Hematopoietic multipotent progenitor cell treated with erythropoietin and hydrocortisone succinate and interleukin-3 and kit ligand, for 17 days (in vitro differentiated cells): Measurements from ENCODE around the gene KDM4C.
"Not testable (repeated sequence)": the region's sequence is repeated elsewhere in the genome, so short reads cannot be mapped to it uniquely, and the experiment has no call there.

Experiments used
- DNase-seq: peaks from one replicate; pipeline ENCODE4 v3.0.0-alpha.2; 2015; ENCODE audit warnings: low spot score

Gene KDM4C

DNA sequence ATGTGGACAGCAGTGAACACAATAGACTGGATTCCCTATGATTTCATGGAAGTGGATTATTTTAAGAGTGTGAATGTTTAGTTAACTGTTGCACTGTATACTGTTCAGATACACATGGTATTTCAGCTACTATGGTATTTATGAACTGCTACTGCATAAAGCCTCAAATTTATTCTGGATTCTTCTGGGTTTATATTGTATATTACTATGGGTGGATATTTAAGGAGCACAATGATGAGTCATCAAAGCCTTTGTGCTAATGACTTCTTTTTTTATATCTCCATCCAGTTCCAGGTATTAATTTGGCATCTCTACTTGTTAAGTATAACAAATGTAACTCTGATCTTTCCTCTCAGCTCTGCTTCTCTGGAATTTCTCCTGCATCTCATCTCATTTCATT lies 6.8 kb downstream of the KDM4C start:
- DNase-seq: no peak

DNA sequence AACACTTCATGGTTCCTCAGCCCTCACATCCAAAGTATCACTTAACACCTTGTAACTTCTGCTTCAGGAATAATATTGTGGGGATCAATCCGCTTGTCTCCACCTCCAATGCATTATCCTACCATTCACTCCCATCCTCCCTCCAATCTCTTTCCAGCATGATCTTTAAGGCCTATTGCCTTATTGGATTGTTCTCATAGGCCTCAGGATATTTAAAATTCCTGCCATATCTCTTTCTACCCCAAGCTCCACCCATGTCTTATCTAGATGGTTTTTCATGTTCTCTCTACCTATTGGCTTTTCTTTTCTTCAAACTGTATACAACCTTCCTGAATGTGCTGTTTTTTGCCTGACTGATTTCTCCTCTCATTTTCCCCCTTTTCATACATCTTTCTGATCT lies 7.2 kb downstream of the KDM4C start:
- no peak for DNase-seq

DNA sequence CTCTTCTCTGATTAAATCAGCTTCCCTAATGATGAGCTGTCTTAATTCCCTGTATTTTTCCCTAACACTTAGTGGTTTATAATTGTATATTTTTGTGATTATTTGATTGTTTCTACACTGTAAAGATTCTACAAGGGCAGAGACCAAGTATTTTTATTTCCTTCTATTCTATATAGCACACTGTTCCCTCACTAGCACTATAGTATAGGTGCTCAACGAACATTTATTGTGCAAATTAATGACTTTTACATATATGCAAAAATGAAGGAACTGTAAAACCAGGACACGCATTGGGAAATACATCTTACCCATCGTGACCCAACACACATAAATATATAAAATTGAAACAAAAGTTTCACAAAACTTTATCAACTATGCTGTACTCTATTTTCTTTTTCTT lies 7.6 kb downstream of the KDM4C start:
- no peak for DNase-seq

DNA sequence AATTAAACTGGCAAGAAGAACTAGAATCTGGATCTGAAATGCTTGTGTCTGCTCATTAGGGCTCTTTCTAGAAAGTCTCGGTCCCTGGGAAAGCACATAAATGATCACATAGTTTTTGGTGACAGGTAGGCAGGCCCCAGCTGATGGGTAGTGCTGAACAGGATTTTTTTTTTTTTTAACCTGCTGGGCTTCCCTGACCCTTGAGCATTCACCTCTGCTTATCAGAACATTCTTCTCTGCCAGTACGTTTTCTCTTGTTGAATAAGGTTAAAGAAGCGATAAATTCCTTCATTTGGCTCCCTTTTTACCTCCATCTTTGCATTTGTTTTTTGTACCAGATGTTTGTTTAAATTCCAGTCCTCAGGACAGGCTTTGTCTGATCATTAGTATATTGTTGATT lies 8.8 kb downstream of the KDM4C start:
- no peak for DNase-seq

DNA sequence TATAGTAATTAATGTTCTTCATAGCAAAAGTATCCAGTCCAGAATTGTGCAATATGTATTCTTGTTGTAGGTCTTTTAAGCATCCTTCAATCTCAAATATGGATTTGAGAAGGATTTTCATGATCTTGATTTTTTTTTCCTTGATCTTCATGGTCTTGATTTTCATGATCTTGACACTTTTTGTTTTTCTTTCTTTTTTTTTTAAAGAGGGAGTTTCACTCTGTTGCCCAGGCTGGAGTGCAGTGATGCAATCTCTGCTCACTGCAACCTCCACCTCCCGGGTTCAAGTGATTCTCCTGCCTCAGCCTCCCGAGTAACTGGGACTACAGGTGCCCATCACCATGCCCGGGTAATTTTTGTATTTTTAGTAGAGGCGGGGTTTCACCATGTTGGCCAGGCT lies 10.8 kb downstream of the KDM4C start:
- not testable (repeated sequence) for DNase-seq

DNA sequence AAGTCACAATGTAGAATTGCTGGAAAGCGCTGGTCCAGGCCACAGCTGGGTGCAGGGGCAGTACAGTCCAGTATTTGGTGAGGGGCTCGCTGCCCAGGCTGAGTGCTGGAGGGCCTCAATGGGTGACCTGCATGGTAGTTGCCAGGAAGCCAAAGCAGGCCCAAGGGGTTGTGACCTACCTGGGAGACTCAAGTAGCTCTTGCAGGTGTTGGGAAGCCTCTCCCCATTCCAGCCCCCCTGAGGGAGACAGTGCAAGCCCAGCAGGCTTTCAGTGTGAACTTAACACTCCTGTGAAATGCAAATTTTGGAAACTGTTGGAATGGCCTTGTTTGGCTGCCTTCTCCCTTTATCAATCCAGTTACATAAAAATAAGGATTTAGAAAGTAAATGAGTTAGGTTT lies 13.9 kb downstream of the KDM4C start:
- no peak for DNase-seq

DNA sequence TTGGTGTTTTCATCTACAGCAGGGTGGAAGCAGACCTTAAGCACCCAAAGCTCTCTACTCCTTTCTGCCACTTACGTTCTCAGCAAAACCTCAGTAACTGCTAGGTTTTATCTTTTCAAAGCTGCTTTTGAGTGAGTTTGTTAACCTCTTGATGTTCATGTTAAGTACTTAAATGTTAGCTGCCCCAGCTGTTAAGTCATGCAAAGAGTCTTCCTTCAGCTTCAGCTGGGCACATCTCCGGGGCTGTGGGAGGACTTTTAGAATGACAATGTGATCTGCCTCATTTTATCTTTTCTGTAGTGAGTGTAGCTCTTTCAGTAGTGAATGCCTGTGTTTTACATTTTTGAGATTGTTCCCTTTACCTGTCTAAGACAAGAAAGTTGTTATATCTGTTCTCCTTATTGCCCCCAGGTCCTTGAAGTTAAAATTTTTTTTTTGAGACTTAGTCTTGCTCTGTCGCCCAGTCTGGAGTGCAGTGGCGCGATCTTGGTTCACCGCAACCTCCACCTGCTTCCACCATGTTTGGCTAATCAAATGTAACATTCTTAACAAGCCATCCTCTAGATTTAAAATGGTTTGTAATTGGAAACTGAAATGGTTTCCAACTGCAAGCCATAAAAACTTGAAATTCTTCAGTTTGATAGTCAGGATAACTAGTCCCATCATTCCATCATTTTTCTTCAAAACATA lies 19.6 kb downstream of the KDM4C start:
- peak; percentile 11 for DNase-seq

DNA sequence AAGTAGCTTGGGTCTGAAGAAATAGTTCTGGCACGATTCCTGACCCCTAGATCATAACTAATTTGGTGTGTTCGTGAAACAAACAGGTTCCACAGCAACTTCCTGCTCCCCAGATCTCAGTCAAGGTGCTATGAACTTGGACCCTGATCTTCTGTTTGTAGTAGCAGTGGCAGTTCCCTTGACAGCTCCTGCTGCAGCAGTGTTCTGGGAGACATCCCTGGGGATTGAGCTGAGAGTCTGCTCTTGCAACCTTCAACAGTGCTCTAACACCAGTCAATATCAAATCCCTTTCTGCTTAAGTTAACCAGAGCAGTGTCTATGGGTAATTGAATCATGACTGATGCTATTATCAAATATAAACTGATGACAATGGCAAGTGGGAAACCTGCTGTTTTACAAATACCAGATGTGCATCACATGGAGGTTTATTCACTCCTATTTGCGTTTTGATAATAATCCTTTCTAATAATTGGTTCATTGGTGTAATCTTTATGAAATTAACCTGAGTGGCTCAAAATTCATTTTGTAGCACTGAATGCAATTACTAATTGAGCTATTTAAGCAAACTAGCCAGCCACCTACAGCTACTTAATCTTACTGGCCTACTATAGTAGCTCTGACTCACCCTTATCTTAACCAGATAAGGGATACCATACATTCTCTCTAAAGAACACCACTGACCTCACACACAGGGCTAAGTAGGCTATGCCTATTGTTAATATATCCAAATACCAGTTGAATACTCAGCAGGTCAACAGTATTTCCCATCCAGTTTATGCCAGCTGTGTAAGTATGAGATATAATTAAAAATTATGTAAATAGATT lies 21.9 kb downstream of the KDM4C start:
- no peak for DNase-seq

DNA sequence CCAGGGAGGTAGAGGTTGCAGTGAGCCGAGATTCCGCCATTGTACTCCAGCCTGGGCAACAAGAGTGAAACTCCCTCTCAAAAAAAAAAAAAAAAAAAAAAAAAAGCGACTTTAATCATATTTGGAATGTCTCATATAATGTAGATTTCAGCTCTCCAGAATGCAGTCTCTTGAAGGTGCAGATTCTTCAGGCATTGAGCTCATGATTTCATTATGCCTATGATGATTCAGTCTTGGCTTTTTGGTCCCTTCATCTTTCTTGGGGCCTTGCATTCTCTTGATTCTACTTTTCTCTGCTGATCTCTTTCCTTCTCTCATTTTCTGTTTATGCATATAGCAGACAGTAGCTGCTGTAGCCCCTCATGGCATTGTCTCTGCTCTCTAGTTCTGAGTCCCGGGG lies 22.9 kb downstream of the KDM4C start:
- no peak for DNase-seq

DNA sequence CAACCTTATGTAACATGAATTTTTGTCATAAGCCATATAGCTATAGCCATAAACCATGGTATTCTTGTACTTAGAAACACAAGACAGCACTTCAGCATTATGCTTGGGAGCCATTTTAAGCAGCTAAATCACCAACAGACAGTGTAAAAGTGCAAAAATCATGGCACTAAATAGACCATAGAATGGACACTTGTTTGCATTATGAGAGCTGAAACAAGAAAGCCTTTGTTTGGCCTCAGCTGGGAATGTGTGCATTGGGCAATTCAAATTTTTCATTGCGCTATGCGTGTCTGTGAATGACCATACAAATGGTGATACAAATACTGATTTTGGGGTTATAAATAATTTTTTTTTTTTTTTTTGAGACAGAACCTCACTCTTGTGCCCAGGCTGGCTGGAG lies 23.7 kb downstream of the KDM4C start:
- DNase-seq: no peak

DNA sequence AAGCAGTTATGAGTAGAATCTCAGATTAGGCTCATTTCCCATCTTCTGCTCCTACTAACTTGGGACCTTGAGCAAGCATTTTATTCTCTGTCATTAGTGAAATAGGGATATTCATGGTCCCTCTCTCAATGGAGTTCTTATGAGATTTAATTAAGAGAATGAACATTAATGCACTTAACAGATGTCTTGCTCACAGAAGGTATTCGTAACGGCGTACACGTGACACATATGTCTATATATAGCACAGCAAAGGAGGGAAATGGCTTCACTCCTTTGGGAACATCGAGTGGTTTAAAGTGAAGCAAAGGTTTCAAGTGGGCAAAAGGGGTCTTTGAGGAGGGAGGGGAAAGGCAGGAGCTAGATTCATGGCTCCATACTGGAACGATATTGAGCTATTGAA lies 24.6 kb downstream of the KDM4C start:
- no peak for DNase-seq

DNA sequence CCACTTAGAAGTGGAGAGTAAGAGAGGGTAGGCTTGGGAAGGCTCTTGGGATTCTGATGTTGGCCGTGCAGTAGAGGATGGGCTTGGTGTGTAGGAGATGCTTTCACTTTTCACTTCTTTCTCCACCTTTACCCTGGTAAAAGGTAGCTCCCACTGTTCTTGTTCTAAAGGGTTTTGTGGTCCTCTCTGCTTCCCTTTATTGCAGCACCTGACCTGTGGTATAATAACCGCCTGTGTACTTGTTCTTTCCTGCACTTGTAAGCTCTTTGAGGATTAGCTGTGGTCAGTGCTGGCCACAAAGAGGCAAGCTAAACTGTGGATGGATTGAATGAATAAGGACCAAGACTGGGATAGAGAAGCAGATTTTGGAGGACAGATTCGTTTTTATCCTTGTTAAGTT lies 25.2 kb downstream of the KDM4C start:
- DNase-seq: no peak

DNA sequence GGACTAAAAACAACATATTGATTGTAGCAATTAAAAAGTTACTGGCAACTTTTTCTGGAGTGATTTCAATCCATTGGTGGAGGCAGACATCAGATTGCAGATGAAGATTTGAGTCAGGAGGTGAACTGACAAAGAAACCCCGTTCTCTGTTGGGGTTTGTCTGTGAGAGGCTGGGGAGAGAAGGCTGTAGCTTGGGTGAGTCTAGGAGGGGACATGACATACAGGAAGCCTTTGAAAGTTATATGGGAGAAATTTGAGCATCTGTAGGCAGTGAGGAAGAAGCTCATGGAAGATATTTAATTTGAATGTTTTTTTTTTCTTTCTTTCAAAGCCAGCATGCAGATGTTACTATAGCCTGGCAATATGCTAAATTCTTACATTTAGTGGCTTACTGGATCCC lies 26.0 kb downstream of the KDM4C start:
- DNase-seq: no peak

DNA sequence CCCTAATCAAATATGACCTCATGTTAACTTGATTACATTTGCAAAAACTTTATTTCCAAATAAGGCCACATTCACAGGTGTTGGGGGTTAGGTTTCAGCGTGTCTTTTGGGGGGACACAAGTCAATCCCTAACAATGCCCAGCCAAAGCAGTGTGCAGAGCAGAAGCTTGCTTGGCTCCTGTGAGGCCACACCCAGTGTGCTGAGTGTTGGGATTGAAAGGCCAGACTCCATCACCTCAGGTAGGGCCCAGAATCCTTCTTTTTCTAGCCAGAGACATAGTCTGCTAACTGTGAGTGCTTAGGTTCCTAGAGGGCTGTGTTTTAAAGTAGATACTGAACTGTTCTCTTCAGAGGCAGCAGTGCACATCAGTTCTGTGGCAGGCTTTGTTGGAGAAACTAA lies 27.9 kb downstream of the KDM4C start:
- no peak for DNase-seq

DNA sequence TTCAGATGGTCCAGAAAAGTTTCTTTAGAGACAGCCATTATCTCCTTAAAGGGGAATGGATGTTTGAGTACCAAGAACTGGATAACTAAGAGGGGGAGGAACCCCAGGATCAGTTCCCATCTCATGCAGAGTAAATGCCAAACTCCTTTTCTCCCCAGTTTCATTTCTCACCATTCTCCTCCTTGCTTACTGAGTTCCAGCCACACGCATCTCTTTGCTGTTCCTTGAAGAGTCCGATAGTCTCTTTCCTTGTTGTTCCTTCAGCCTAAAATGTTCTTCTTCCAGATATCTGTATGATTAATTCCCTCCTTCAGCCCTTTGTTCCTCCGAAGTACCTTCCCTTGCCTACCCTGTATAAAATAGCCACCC lies 30.0 kb downstream of the KDM4C start:
- DNase-seq: no peak

DNA sequence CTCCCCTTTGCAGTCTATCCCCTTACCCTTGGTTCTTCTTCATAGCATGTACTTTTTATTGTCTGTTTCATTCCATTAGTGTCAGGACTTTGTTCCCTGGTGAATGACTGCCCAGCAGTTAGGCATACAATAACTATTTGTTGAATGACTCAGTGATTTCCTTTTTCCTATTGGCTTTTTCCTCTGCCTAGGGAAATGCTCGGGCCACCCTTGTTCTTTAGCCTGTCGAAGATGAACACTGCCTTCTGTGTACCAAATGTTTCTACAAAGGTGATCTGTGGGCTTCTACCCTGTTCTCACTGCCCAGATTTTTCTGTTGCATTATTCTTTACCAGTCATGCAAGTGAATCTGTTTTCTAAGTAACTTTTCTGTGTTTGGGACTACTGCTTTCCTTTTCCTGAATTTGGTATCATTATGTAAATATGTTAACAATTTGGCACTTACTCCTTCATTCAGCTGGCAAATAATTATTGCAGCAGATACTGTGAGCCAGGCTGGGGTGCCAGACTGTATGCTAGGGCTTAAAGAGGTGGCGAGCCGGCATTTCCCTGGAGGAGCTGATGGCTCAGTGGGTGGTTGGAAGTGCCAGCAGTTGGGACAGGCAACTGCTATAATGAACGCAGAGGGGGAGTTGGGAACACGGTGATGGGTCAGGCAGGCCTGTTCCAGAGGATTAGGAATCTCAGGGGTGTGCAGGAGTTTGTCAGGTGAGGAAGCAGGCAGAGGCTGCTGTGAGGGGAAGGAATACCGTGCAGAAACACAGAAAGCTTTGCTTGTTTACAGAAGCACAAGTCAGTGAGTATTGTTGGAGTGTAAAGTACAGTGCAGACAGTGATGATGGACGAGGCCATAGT lies 30.6 kb downstream of the KDM4C start:
- DNase-seq: no peak

DNA sequence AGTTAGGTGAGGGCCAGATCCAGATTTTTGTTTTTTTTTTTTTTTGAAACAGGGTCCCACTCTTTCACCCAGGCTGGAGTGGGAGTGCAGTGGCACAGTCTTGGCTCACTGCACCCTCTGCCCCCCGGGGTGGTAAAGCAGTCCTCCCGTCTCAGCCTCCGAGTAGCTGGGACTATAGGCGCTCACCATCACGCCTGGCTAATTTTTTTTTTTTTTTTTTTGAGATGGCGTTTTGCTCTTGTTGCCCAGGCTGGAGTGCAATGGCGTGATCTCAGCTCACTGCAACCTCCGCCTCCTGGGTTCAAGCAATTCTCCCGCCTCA lies 31.2 kb downstream of the KDM4C start:
- not testable (repeated sequence) for DNase-seq

DNA sequence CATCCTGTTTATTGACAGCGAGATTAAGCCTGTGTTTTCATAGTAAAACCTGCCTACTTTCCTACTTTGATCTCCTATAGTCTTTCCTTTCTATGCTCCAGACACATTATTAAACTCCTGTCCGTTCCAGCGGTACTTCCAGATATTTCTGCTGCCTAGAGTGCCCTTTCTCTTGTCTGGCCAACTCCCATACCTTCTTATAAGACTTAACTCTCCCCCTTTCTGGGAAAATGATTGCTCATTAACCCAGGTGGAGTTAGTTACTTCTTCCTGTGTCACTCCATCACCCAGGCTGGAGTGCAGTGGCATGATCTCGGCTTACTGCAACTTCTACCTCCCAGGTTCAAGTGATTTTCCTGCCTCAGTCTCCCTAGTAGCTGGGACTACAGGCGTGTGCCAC lies 33.1 kb downstream of the KDM4C start:
- no peak for DNase-seq

DNA sequence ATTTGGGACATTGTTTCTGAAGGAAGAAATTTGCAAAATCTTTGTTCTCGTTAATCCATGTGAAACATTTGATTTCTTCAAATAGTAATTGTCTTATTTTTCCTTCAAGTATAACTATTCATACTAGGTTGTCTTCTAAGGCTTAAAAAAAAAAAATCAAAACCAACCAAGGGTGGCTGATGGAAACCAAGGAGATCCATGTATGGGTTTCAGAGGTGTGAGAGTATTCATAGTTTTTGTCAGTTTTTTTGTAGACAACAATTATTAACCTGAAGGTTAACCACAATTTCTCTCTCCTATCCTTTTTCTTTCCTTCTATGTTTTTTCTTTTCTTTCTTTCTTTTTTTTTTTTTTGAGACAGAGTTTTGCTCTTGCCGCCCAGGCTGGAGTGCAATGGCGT lies 35.4 kb downstream of the KDM4C start:
- DNase-seq: no peak

DNA sequence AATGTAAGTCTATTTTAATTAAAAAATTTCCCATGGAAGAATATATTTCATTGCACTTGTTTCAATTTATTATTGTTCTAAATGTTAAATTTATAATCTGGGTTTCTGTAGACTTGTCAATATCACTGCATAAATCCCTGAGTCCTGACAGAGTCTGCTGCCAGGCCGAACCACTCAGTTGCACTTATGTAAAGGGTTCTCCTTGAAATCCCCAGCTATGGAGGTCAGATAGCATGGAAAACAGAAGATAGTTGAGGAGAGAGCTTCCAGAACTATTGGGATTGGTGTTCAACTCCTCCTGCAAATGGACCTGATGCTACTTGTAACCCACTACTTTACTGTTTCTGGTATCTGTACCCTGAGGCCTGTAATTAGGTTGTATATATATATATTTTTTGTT lies 37.2 kb downstream of the KDM4C start:
- no peak for DNase-seq

DNA sequence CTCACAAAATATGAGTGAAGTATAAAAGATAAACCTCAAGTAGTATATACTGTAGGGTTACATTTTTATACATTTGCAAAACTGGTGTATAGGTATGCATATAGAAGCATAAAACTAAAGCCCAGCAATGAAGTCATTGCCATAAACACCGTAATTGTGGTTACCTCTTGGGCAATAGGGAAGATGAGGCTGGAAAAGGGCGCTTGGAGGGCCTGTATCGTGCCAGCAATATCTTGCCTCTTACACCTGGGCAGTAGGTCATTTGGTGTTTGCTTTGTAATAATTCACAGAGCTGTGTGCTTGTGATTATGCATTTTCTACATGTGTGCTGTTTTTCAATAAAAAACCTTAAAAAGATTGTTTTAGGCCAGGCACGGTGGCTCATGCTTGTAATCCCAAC lies 45.2 kb downstream of the KDM4C start:
- no peak for DNase-seq

DNA sequence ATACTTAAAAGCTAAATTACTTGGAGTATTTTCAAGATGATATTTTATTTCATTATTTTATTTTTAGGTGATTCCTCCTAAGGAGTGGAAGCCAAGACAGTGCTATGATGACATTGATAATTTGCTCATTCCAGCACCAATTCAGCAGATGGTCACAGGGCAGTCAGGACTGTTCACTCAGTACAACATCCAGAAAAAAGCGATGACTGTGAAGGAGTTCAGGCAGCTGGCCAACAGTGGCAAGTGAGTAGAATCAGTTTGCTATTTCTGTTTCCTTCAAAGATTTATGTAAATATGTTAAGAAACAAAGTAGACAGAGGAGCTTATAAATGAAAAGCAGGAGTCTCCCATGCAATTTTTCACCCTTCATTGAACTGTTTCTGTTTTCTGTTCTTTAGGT lies 47.8 kb downstream of the KDM4C start:
- peak; percentile 34 for DNase-seq

DNA sequence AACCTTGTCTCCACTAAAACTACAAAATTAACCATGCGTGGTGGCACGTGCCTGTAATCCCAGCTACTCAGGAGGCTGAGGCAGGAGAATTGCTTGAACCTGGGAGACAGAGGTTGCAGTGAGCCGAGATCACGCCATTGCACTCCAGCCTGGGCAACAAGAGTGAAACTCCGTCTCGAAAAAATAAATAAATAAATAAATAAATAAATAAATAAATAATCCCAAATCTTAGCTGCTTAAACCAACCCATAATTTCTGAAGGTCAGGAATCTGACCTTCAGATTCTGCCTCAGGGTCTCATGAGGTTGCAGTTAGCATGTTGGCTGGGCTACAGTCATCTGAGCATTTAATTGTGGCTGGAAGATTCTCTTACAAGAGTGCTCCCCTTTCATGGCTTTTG lies 48.5 kb downstream of the KDM4C start:
- not testable (repeated sequence) for DNase-seq
